Liver (tissue), 9 donors: ENCODE results near the gene RCAN3. TPM values are rescaled to one million over a fixed set of nuclear protein-coding genes. Genes with fewer than 3 reads are reported as not detected.

Experiments
- DNase-seq: peaks from one replicate; pipeline ENCODE4 v3.0.0-alpha.2; 2017; ENCODE audit warnings: low spot score
- H3K27ac ChIP-seq, 2 donors: one replicate each; pipeline ENCODE4 v1.7.0; 2013; ENCODE audit warnings: inconsistent platforms in 2 of 2, low read length in 2 of 2, control low read depth in 1 of 2, low read depth in 1 of 2, mild to moderate bottlenecking in 1 of 2
- H3K27me3 ChIP-seq, 4 donors: one replicate each; pipeline versions ENCODE4 v1.6.1 to v1.7.0; 2013; ENCODE audit warnings: low read length in 3 of 4, inconsistent platforms in 1 of 4, mild to moderate bottlenecking in 1 of 4, moderate library complexity in 1 of 4; ENCODE audit not compliant: control insufficient read depth in 4 of 4, insufficient read depth in 4 of 4
- H3K36me3 ChIP-seq, 4 donors: one replicate each; pipeline versions ENCODE4 v1.6.1 to v1.7.0; 2013; ENCODE audit warnings: low read length in 3 of 4, mild to moderate bottlenecking in 3 of 4, low read depth in 1 of 4, moderate library complexity in 1 of 4; ENCODE audit not compliant: control insufficient read depth in 4 of 4, insufficient read depth in 3 of 4
- H3K4me1 ChIP-seq, 4 donors: one replicate each; pipeline versions ENCODE4 v1.6.1 to v1.7.0; 2013; ENCODE audit warnings: low read length in 3 of 4, mild to moderate bottlenecking in 3 of 4, moderate library complexity in 1 of 4; ENCODE audit not compliant: control insufficient read depth in 4 of 4, insufficient read depth in 4 of 4
- H3K4me3 ChIP-seq, 3 donors: one replicate each; pipeline versions ENCODE4 v1.6.1 to v1.7.0; 2013; ENCODE audit warnings: low read length in 3 of 3, control low read depth in 1 of 3, low read depth in 1 of 3, mild to moderate bottlenecking in 1 of 3
- H3K9ac ChIP-seq, 2 donors: one replicate each; pipeline ENCODE4 v1.7.0; 2013; ENCODE audit warnings: low read length in 2 of 2, mild to moderate bottlenecking in 2 of 2, moderate library complexity in 2 of 2, control low read depth in 1 of 2, low read depth in 1 of 2
- H3K9me3 ChIP-seq, 4 donors: one replicate each; pipeline versions ENCODE4 v1.6.1 to v1.7.0; 2013; ENCODE audit warnings: low read length in 3 of 4; ENCODE audit not compliant: control insufficient read depth in 4 of 4
- EGR1 ChIP-seq, 2 donors: IDR thresholded peaks; 2 replicates each; pipeline ENCODE4 v1.6.1; 2016 to 2018; ENCODE audit warnings: antibody characterized with exemption in 2 of 2, low read depth in 2 of 2
- FOXA1 ChIP-seq: IDR thresholded peaks from 2 replicates; pipeline ENCODE4 v1.6.1; 2016; ENCODE audit warnings: antibody characterized with exemption
- FOXA2 ChIP-seq: IDR thresholded peaks from 2 replicates; pipeline ENCODE4 v1.6.1; 2016; ENCODE audit warnings: antibody characterized with exemption
- GABPA ChIP-seq, 2 donors: IDR thresholded peaks in 1 of 2; conservative IDR thresholded peaks in 1 of 2; 2 replicates each; pipeline ENCODE4 v1.6.1; 2016; ENCODE audit warnings: antibody characterized with exemption in 2 of 2, mild to moderate bottlenecking in 1 of 2, moderate library complexity in 1 of 2
- HNF4G ChIP-seq: IDR thresholded peaks from 2 replicates; pipeline ENCODE4 v1.6.1; 2016; ENCODE audit warnings: antibody characterized with exemption
- JUND ChIP-seq, 2 donors: IDR thresholded peaks; 2 replicates each; pipeline ENCODE4 v1.6.1; 2016; ENCODE audit warnings: antibody characterized with exemption in 2 of 2
- NR2F2 ChIP-seq: IDR thresholded peaks from 2 replicates; pipeline ENCODE4 v1.6.1; 2016; ENCODE audit warnings: antibody characterized with exemption
- RAD21 ChIP-seq, 2 donors: IDR thresholded peaks; 2 replicates each; pipeline ENCODE4 v1.6.1; 2016; ENCODE audit warnings: antibody characterized with exemption in 2 of 2, mild to moderate bottlenecking in 2 of 2
- RXRA ChIP-seq, 2 donors: IDR thresholded peaks; 2 replicates each; pipeline ENCODE4 v1.6.1; 2017 to 2018; ENCODE audit warnings: antibody characterized with exemption in 2 of 2, mild to moderate bottlenecking in 1 of 2
- SP1 ChIP-seq: IDR thresholded peaks from 2 replicates; pipeline ENCODE4 v1.6.1; 2018; ENCODE audit warnings: antibody characterized with exemption, mild to moderate bottlenecking
- TAF1 ChIP-seq: conservative IDR thresholded peaks from 2 replicates; pipeline ENCODE4 v1.6.1; 2016; ENCODE audit warnings: antibody characterized with exemption, mild to moderate bottlenecking
- YY1 ChIP-seq: IDR thresholded peaks from 2 replicates; pipeline ENCODE4 v1.6.1; 2016; ENCODE audit warnings: antibody characterized with exemption, mild to moderate bottlenecking
- WGBS: extraction: QIAGEN DNeasy Blood & Tissue Kit; methylation state at CpG from one replicate; pipeline ENCODE4 v1.1.7; 2013; 5-methylcytosine and 5-hydroxymethylcytosine counted together
- polyA plus RNA-seq, 2 donors: library from polyadenylated mRNA; stranded (reverse) in 1 of 2; unstranded in 1 of 2; fragments of 200-250 nt in 1 of 2; fragments of >200 nt in 1 of 2; fragmentation: Nextera tagmentation in 1 of 2; extraction: Ambion mirVana in 1 of 2; gene quantifications; one replicate each; pipeline versions ENCODE4 v1.2.1 to v1.2.3, GENCODE V29; 2013 to 2015
- total RNA-seq, 2 donors: library from RNA; depleted of rRNA; stranded (reverse); fragments of >200 nt; gene quantifications; one replicate each; pipeline ENCODE4 v1.2.3, GENCODE V29; 2014
- TF ChIP-seq, protein P1 (sequence below): fragments of 150-350 bp; IDR thresholded peaks from 2 replicates; pipeline ENCODE4 v1.5.1; 2017; ENCODE audit warnings: improper control_type of control experiment, low read depth, low read length; ENCODE audit not compliant: missing input control
- TF ChIP-seq, protein P2 (sequence below): IDR thresholded peaks from 2 replicates; pipeline ENCODE4 v1.6.1; 2016; ENCODE audit warnings: antibody characterized with exemption, mild to moderate bottlenecking
- TF ChIP-seq, protein P3 (sequence below): IDR thresholded peaks from 2 replicates; pipeline ENCODE4 v1.6.1; 2016; ENCODE audit warnings: antibody characterized with exemption
- TF ChIP-seq, protein P4 (sequence below): IDR thresholded peaks from 2 replicates; pipeline ENCODE4 v1.6.1; 2016; ENCODE audit warnings: antibody characterized with exemption
- donor health status: healthy.
- donor health status: healthy.
- donor health status: healthy.
- donor health status: healthy.
- donor health status: healthy.

The RCAN3 gene
- total and polyA plus RNA-seq, 4 donors, result 0.97 to 3.1 (median 1.2) TPM

DNA sequence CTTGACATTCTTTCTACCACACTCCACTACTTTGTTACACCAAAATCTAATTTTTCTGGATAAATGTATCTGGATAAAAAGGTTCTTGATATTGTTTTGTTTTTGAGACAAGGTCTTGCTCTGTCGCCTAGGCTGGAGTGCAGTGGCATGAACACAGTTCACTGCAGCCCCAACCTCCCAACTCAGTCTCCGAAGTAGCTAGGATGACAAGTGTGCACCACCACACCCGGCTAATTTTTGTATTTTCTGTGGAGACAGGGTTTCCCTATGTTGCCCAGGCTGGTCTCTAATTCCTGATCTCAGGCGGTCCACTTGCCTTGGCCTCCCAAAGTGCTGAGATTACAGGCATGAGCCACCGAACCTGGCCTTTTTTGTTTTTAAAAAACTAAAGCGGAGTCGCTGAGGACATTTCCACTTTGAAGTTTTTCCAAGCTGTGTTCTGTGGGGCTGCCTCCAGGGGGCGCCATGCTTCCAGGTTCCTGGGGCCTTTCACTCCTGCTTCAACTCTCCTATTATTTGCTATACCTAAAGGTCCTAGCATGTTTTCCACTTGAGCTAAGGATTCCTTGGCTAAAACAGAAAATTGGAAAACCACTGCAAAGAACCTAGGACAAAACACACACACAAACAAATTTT is 39.2 kb downstream of the RCAN3 start (continued):
- TF ChIP-seq FOXA1 (no peak), TAF1 (no peak), GABPA (IDR thresholded peaks at IDR 0.05 in 1 of 2, conservative IDR thresholded peaks at IDR 0.05 in 1 of 2) (no peak), RAD21 (IDR thresholded peaks at IDR 0.05) (peak; percentile 83 to 89), FOXA2 (no peak), EGR1 (IDR thresholded peaks at IDR 0.05; ENCODE audit: low read depth in 2 of 2) (no peak), JUND (IDR thresholded peaks at IDR 0.05) (no peak)
- TF ChIP-seq, protein P1, sequence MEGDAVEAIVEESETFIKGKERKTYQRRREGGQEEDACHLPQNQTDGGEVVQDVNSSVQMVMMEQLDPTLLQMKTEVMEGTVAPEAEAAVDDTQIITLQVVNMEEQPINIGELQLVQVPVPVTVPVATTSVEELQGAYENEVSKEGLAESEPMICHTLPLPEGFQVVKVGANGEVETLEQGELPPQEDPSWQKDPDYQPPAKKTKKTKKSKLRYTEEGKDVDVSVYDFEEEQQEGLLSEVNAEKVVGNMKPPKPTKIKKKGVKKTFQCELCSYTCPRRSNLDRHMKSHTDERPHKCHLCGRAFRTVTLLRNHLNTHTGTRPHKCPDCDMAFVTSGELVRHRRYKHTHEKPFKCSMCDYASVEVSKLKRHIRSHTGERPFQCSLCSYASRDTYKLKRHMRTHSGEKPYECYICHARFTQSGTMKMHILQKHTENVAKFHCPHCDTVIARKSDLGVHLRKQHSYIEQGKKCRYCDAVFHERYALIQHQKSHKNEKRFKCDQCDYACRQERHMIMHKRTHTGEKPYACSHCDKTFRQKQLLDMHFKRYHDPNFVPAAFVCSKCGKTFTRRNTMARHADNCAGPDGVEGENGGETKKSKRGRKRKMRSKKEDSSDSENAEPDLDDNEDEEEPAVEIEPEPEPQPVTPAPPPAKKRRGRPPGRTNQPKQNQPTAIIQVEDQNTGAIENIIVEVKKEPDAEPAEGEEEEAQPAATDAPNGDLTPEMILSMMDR, result peak; percentile 78

DNA sequence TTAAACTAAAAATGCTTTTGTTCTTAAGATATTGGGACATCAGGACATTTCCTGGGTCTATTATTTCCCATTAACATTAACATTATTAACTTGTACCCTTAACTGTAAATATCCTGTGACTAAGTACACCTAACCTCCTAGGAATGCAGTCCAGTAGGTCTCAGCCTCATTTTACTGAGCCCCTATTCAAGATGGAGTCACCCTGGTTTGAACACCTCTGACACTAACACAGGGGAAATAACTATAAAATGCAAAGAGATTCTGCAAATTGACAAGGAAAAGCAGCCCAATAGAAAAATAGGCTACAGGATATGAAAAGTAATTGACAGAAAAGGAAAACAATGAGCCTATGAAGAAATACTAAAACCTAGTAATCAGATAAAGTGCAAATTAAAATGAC is 41.6 kb downstream of the RCAN3 start:
- no peak overlapping the region for H3K27ac ChIP-seq
- H3K4me1 ChIP-seq, result peaks cover 1 to 27% (median 20%) of the 10 kb centered on the region in 4 donors
- H3K9ac ChIP-seq, result no peak overlapping the region
- no peaks in the 10 kb centered on the region for H3K9me3 ChIP-seq
- no peak for TF ChIP-seq GABPA (IDR thresholded peaks at IDR 0.05 in 1 of 2, conservative IDR thresholded peaks at IDR 0.05 in 1 of 2)
- TF ChIP-seq EGR1 (IDR thresholded peaks at IDR 0.05; ENCODE audit: low read depth in 2 of 2), result no peak
- TF ChIP-seq RXRA (IDR thresholded peaks at IDR 0.05), result no peak
- no peak for TF ChIP-seq FOXA1
- TF ChIP-seq, protein P2, sequence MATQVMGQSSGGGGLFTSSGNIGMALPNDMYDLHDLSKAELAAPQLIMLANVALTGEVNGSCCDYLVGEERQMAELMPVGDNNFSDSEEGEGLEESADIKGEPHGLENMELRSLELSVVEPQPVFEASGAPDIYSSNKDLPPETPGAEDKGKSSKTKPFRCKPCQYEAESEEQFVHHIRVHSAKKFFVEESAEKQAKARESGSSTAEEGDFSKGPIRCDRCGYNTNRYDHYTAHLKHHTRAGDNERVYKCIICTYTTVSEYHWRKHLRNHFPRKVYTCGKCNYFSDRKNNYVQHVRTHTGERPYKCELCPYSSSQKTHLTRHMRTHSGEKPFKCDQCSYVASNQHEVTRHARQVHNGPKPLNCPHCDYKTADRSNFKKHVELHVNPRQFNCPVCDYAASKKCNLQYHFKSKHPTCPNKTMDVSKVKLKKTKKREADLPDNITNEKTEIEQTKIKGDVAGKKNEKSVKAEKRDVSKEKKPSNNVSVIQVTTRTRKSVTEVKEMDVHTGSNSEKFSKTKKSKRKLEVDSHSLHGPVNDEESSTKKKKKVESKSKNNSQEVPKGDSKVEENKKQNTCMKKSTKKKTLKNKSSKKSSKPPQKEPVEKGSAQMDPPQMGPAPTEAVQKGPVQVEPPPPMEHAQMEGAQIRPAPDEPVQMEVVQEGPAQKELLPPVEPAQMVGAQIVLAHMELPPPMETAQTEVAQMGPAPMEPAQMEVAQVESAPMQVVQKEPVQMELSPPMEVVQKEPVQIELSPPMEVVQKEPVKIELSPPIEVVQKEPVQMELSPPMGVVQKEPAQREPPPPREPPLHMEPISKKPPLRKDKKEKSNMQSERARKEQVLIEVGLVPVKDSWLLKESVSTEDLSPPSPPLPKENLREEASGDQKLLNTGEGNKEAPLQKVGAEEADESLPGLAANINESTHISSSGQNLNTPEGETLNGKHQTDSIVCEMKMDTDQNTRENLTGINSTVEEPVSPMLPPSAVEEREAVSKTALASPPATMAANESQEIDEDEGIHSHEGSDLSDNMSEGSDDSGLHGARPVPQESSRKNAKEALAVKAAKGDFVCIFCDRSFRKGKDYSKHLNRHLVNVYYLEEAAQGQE, result no peak
- H3K36me3 ChIP-seq, result no peaks in the 10 kb centered on the region
- H3K4me3 ChIP-seq, result no peak overlapping the region
- H3K27me3 ChIP-seq, result no peaks in the 10 kb centered on the region
- no peak for DNase-seq

DNA sequence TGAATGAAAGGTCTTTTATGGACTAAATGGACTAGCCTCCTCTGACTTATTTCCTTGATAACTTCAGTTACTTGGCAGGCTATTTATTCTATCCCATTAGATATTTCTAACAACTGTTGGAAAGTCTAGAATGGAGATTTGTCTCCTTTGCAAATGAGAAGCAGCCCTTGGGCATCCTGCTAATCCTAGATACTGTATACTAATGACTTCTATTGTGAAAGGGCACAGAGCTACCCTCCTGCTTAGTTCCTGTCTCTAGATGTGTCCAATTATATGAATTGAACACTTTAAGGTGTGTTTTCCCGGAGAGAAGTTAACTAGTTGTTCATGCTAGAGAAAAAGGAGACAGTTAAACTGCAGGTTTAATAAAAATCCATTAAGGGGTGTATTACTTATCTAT is 43.0 kb downstream of the RCAN3 start:
- Histone ChIP-seq H3K4me3 (no peak overlapping the region), H3K9ac (no peak overlapping the region), H3K27ac (no peak overlapping the region), H3K4me1 (peaks cover 0 to 28% (median 22%) of the 10 kb centered on the region in 4 donors), H3K36me3 (no peaks in the 10 kb centered on the region), H3K9me3 (no peaks in the 10 kb centered on the region), H3K27me3 (no peaks in the 10 kb centered on the region)
- no peak for DNase-seq
- TF ChIP-seq RAD21 (IDR thresholded peaks at IDR 0.05), result no peak
- TF ChIP-seq, protein P3, sequence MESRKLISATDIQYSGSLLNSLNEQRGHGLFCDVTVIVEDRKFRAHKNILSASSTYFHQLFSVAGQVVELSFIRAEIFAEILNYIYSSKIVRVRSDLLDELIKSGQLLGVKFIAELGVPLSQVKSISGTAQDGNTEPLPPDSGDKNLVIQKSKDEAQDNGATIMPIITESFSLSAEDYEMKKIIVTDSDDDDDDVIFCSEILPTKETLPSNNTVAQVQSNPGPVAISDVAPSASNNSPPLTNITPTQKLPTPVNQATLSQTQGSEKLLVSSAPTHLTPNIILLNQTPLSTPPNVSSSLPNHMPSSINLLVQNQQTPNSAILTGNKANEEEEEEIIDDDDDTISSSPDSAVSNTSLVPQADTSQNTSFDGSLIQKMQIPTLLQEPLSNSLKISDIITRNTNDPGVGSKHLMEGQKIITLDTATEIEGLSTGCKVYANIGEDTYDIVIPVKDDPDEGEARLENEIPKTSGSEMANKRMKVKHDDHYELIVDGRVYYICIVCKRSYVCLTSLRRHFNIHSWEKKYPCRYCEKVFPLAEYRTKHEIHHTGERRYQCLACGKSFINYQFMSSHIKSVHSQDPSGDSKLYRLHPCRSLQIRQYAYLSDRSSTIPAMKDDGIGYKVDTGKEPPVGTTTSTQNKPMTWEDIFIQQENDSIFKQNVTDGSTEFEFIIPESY, result no peak
- TF ChIP-seq, protein P4, sequence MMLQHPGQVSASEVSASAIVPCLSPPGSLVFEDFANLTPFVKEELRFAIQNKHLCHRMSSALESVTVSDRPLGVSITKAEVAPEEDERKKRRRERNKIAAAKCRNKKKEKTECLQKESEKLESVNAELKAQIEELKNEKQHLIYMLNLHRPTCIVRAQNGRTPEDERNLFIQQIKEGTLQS, result no peak
- TF ChIP-seq RXRA (IDR thresholded peaks at IDR 0.05), result no peak
- no peak for TF ChIP-seq FOXA1
- TF ChIP-seq, protein P1, result no peak
- no peak for TF ChIP-seq YY1
- no peak for TF ChIP-seq HNF4G
- TF ChIP-seq SP1, result no peak
- TF ChIP-seq NR2F2, result no peak
- WGBS, result 76% methylated on average over 1 of the region's 1 CpG
